Activated CD4-positive, alpha-beta memory T cell treated with anti-CD3 and anti-CD28 coated beads, Interleukin-2, amount 10 ng/mL, durations not matched to agents 7 days and 5 days (primary cell): ENCODE results near the gene CRACDL. TPM values are rescaled to one million over a fixed set of nuclear protein-coding genes. Genes with fewer than 3 reads are reported as not detected.

ENCODE experiments used
- CTCF ChIA-PET: fragments of 350-600 bp; sonication (Branson Sonifier 250); formaldehyde crosslinking; loops from one replicate; lab custom pipeline; 2021; ENCODE audit warnings: antibody characterized with exemption, inconsistent platforms; lab: Charles Lee
- POLR2A ChIA-PET: fragments of 350-600 bp; sonication (Branson Sonifier 250); formaldehyde crosslinking; loops from one replicate; lab custom pipeline; 2021; ENCODE audit warnings: antibody characterized with exemption; lab: Charles Lee
- DNase-seq: peaks from one replicate; pipeline ENCODE4 v3.0.0-alpha.2; 2020
- H3K27ac Mint-ChIP-seq: one replicate; pipeline ENCODE4 v1.8.0; 2021; ENCODE audit warnings: mild to moderate bottlenecking, mixed read lengths
- H3K27me3 Mint-ChIP-seq: one replicate; pipeline ENCODE4 v1.8.0; 2021; ENCODE audit warnings: mixed read lengths
- H3K36me3 Mint-ChIP-seq: one replicate; pipeline ENCODE4 v1.8.0; 2021; ENCODE audit warnings: low read depth, mixed read lengths
- H3K4me1 Mint-ChIP-seq: one replicate; pipeline ENCODE4 v1.8.0; 2021; ENCODE audit warnings: mixed read lengths
- H3K4me3 Mint-ChIP-seq: one replicate; pipeline ENCODE4 v1.8.0; 2021; ENCODE audit warnings: mild to moderate bottlenecking, mixed read lengths
- H3K9me3 Mint-ChIP-seq: one replicate; pipeline ENCODE4 v1.8.0; 2021; ENCODE audit warnings: mixed read lengths
- total RNA-seq, 2 experiments: library from RNA; stranded (reverse); gene quantifications; one replicate each; pipeline ENCODE4 v1.2.3, GENCODE V29; 2021

The CRACDL gene
- total RNA-seq, 2 experiments from 2014 or later: 0.18 to 0.20 TPM

DNA sequence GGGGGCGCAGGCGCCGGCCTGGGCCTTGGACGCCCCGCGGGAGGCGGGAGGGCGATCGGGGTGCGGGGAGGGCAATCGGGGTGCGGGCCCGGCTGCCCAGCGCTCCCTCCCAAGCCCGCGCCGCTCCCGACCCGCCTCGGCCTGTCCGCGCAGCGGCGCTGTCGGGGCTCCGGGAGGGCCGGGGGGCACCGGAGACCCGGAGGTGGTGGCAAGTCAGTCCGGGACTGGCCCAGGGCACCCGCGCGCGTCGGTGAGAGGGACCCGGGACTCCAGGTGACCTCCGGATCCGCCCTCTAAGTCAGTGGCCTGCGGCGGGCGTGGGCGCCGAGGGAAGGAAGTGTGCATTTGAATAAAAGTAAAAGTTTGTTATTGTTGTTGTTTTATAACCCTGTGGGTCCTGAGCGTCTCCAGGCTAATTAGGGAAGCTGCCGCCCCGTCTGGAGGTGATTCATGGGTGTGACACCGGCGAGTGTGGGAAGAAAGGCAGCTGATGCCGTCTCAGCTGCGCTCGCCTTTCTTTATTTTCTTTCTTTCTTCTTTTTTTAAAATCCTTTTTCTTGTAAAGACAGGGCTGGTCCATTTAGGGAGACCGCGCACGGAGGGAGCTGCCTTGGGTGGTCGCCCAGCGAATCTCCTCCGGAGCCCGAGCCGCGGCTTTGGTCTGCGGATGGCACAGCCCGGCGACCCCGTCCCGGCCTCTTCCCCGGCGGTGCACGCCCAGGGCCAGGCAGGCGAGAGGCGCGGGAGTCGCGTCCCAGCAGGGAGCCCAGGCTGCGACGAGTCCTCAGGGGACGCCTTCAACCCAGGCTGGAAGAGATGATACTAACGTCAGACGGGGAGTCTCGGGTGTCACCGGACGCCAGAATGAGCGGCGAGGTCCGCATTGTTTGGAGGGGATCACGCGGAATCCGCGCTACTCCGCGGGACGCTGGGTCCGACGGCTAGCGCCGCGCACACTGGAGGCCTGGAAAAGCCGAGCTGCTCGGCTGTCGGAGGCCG, 627 bp upstream of the CRACDL start:
- Mint-ChIP-seq H3K9me3 (no peaks in the 10 kb centered on the region), H3K4me1 (peaks cover 10% of the 10 kb centered on the region), H3K27me3 (peaks cover 67% of the 10 kb centered on the region), H3K36me3 (peaks cover 3% of the 10 kb centered on the region), H3K4me3 (peak overlapping the region; percentile 38), H3K27ac (no peak overlapping the region)
- ChIA-PET CTCF (interaction anchor here (1.0 kb wide), 1 partner anchor 29 kb away, joined by 4 read pairs; no protein-coding TSS in a partner anchor), POLR2A (no interaction called here)
- DNase-seq: peak; percentile 31

GRCh38 chr2:98935111-98935770, 784 bp downstream of the CRACDL start:
- Mint-ChIP-seq H3K27me3 (peaks cover 75% of the 10 kb centered on the region), H3K36me3 (peaks cover 3% of the 10 kb centered on the region), H3K27ac (no peak overlapping the region), H3K4me3 (peak overlapping the region; percentile 24), H3K9me3 (no peaks in the 10 kb centered on the region), H3K4me1 (peaks cover 10% of the 10 kb centered on the region)
- CTCF ChIA-PET: no interaction called here
- POLR2A ChIA-PET: no interaction called here
- DNase-seq: no peak

GRCh38 chr2:98932778-98933343, 3.2 kb downstream of the CRACDL start:
- ChIA-PET CTCF (no interaction called here), POLR2A (no interaction called here)
- no peak overlapping the region for H3K4me3 Mint-ChIP-seq
- no peak for DNase-seq
- H3K9me3 Mint-ChIP-seq: no peaks in the 10 kb centered on the region
- H3K36me3 Mint-ChIP-seq: peaks cover 3% of the 10 kb centered on the region
- peaks cover 55% of the 10 kb centered on the region for H3K27me3 Mint-ChIP-seq
- peaks cover 10% of the 10 kb centered on the region for H3K4me1 Mint-ChIP-seq
- no peak overlapping the region for H3K27ac Mint-ChIP-seq

GRCh38 chr2:98932164-98932563, 3.9 kb downstream of the CRACDL start:
- Mint-ChIP-seq H3K27ac (no peak overlapping the region), H3K27me3 (peaks cover 51% of the 10 kb centered on the region), H3K4me3 (no peak overlapping the region), H3K36me3 (no peaks in the 10 kb centered on the region), H3K9me3 (no peaks in the 10 kb centered on the region), H3K4me1 (peaks cover 6% of the 10 kb centered on the region)
- ChIA-PET POLR2A (no interaction called here), CTCF (no interaction called here)
- no peak for DNase-seq

GRCh38 chr2:98931596-98931995, 4.4 kb downstream of the CRACDL start:
- no peak for DNase-seq
- ChIA-PET POLR2A (no interaction called here), CTCF (no interaction called here)
- no peak overlapping the region for H3K27ac Mint-ChIP-seq
- H3K36me3 Mint-ChIP-seq: no peaks in the 10 kb centered on the region
- peaks cover 46% of the 10 kb centered on the region for H3K27me3 Mint-ChIP-seq
- H3K4me1 Mint-ChIP-seq: peaks cover 4% of the 10 kb centered on the region
- H3K4me3 Mint-ChIP-seq: no peak overlapping the region
- H3K9me3 Mint-ChIP-seq: no peaks in the 10 kb centered on the region

- peaks cover 38% of the 10 kb centered on the region for H3K27me3 Mint-ChIP-seq
- POLR2A ChIA-PET: no interaction called here
- H3K4me1 Mint-ChIP-seq: no peaks in the 10 kb centered on the region
- H3K9me3 Mint-ChIP-seq: no peaks in the 10 kb centered on the region
- no peak overlapping the region for H3K27ac Mint-ChIP-seq
- no peak overlapping the region for H3K4me3 Mint-ChIP-seq
- no peaks in the 10 kb centered on the region for H3K36me3 Mint-ChIP-seq
- DNase-seq: no peak
- CTCF ChIA-PET: no interaction called here
Observed at GRCh38 chr2:98929920-98930319, 6.1 kb downstream of the CRACDL start.

GRCh38 chr2:98928242-98928641, 7.8 kb downstream of the CRACDL start:
- no peak overlapping the region for H3K4me3 Mint-ChIP-seq
- H3K27me3 Mint-ChIP-seq: peaks cover 29% of the 10 kb centered on the region
- H3K36me3 Mint-ChIP-seq: no peaks in the 10 kb centered on the region
- H3K4me1 Mint-ChIP-seq: no peaks in the 10 kb centered on the region
- DNase-seq: no peak
- no peak overlapping the region for H3K27ac Mint-ChIP-seq
- CTCF ChIA-PET: no interaction called here
- peaks cover 6% of the 10 kb centered on the region for H3K9me3 Mint-ChIP-seq
- POLR2A ChIA-PET: no interaction called here

GRCh38 chr2:98927027-98927426, 9.0 kb downstream of the CRACDL start:
- Mint-ChIP-seq H3K4me3 (no peak overlapping the region), H3K4me1 (no peaks in the 10 kb centered on the region), H3K36me3 (no peaks in the 10 kb centered on the region), H3K27ac (no peak overlapping the region), H3K9me3 (peaks cover 7% of the 10 kb centered on the region), H3K27me3 (peaks cover 20% of the 10 kb centered on the region)
- no peak for DNase-seq
- ChIA-PET POLR2A (no interaction called here), CTCF (no interaction called here)

- Mint-ChIP-seq H3K4me3 (no peak overlapping the region), H3K9me3 (peaks cover 7% of the 10 kb centered on the region), H3K36me3 (no peaks in the 10 kb centered on the region), H3K4me1 (no peaks in the 10 kb centered on the region), H3K27me3 (peaks cover 16% of the 10 kb centered on the region), H3K27ac (no peak overlapping the region)
- CTCF ChIA-PET: no interaction called here
- DNase-seq: no peak
- POLR2A ChIA-PET: no interaction called here
Observed at GRCh38 chr2:98926601-98927000, 9.4 kb downstream of the CRACDL start.

GRCh38 chr2:98924910-98925309, 11.1 kb downstream of the CRACDL start:
- H3K27ac Mint-ChIP-seq: no peak overlapping the region
- POLR2A ChIA-PET: interaction anchor here (1.1 kb wide), 1 partner anchor 13 kb away, joined by 3 read pairs; no protein-coding TSS in a partner anchor
- no peak for DNase-seq
- CTCF ChIA-PET: no interaction called here
- no peak overlapping the region for H3K4me3 Mint-ChIP-seq
- H3K36me3 Mint-ChIP-seq: no peaks in the 10 kb centered on the region
- peaks cover 7% of the 10 kb centered on the region for H3K9me3 Mint-ChIP-seq
- peaks cover 17% of the 10 kb centered on the region for H3K27me3 Mint-ChIP-seq
- H3K4me1 Mint-ChIP-seq: no peaks in the 10 kb centered on the region

GRCh38 chr2:98924038-98924830, 11.8 kb downstream of the CRACDL start:
- no peaks in the 10 kb centered on the region for H3K36me3 Mint-ChIP-seq
- ChIA-PET POLR2A (interaction anchor here (1.1 kb wide), 1 partner anchor 12 kb away, joined by 3 read pairs; no protein-coding TSS in a partner anchor), CTCF (no interaction called here)
- H3K27me3 Mint-ChIP-seq: peaks cover 17% of the 10 kb centered on the region
- H3K4me3 Mint-ChIP-seq: no peak overlapping the region
- H3K27ac Mint-ChIP-seq: no peak overlapping the region
- no peak for DNase-seq
- H3K9me3 Mint-ChIP-seq: peaks cover 7% of the 10 kb centered on the region
- no peaks in the 10 kb centered on the region for H3K4me1 Mint-ChIP-seq

- ChIA-PET POLR2A (interaction anchor here (1.1 kb wide), 1 partner anchor 12 kb away, joined by 3 read pairs; no protein-coding TSS in a partner anchor), CTCF (no interaction called here)
- no peak for DNase-seq
- Mint-ChIP-seq H3K36me3 (no peaks in the 10 kb centered on the region), H3K9me3 (peaks cover 7% of the 10 kb centered on the region), H3K4me3 (no peak overlapping the region), H3K27me3 (peaks cover 25% of the 10 kb centered on the region), H3K4me1 (no peaks in the 10 kb centered on the region), H3K27ac (no peak overlapping the region)
Observed at GRCh38 chr2:98923244-98923940, 12.6 kb downstream of the CRACDL start.
